HG03520 (cell line): ENCODE results near the gene CELSR3.

Source experiments
- ATAC-seq: cut with Tn5 transposase; IDR thresholded peaks from one replicate; pipeline ENCODE4 v1.9.1; 2021; ENCODE audit warnings: mild to moderate bottlenecking, moderate library complexity; ENCODE audit not compliant: unreplicated experiment

Gene CELSR3

GRCh38 chr3:48662753-48663488 is at the start of gene CELSR3:
Gene CELSR3 (minus strand): TSS chr3:48662886. CDS start chr3:48662634, 252 bp downstream.
- ATAC-seq = no peak

- ATAC-seq = no peak
These were observed 49.0 kb upstream of the CELSR3 start for GRCh38 chr3:48711727-48712126.

GRCh38 chr3:48709051-48709461 is 46.4 kb upstream of the CELSR3 start:
- no peak for ATAC-seq

GRCh38 chr3:48708481-48708889 is 45.8 kb upstream of the CELSR3 start:
- no peak for ATAC-seq

GRCh38 chr3:48707157-48707556 is 44.5 kb upstream of the CELSR3 start:
- no peak for ATAC-seq

- ATAC-seq = no peak
These were observed 39.7 kb upstream of the CELSR3 start for GRCh38 chr3:48702320-48702920.

- ATAC-seq = no peak
These were observed 38.2 kb upstream of the CELSR3 start for GRCh38 chr3:48700731-48701405.

- ATAC-seq = no peak
These were observed 36.2 kb upstream of the CELSR3 start for GRCh38 chr3:48698891-48699290.

GRCh38 chr3:48697952-48698351 is 35.3 kb upstream of the CELSR3 start:
- no peak for ATAC-seq

- no peak for ATAC-seq
These were observed 33.9 kb upstream of the CELSR3 start for GRCh38 chr3:48696601-48697000.

- ATAC-seq = no peak
These were observed 33.5 kb upstream of the CELSR3 start for GRCh38 chr3:48696156-48696555.

- no peak for ATAC-seq
These were observed 32.7 kb upstream of the CELSR3 start for GRCh38 chr3:48695393-48695753.

- no peak for ATAC-seq
These were observed 32.1 kb upstream of the CELSR3 start for GRCh38 chr3:48694610-48695392.

- no peak for ATAC-seq
These were observed 31.1 kb upstream of the CELSR3 start for GRCh38 chr3:48693826-48694225.

GRCh38 chr3:48692551-48692950 is 29.9 kb upstream of the CELSR3 start:
- no peak for ATAC-seq

- ATAC-seq = no peak
These were observed 28.3 kb upstream of the CELSR3 start for GRCh38 chr3:48690846-48691458.

- ATAC-seq = no peak
These were observed 26.7 kb upstream of the CELSR3 start for GRCh38 chr3:48689384-48689783.

GRCh38 chr3:48688737-48689075 is 26.0 kb upstream of the CELSR3 start:
- ATAC-seq = no peak

- ATAC-seq = no peak
These were observed 25.5 kb upstream of the CELSR3 start for GRCh38 chr3:48688032-48688736.

GRCh38 chr3:48687220-48687678 is 24.6 kb upstream of the CELSR3 start:
- no peak for ATAC-seq
